Measurements from ENCODE around the gene G3BP2.
"Not testable (repeated sequence)": the region's sequence is repeated elsewhere in the genome, so short reads cannot be mapped to it uniquely, and the experiment has no call there.

G3BP2 gene

GRCh38 chr4:75673027-75673958 is at the start of gene G3BP2:
Gene G3BP2 (minus strand): TSS chr4:75673411. CDS start chr4:75662025, 11,386 bp downstream.
- DNase-seq, result peak; percentile 99

- DNase-seq, result no peak
Measured at GRCh38 chr4:75722417-75722816, 49.2 kb upstream of the G3BP2 start.

GRCh38 chr4:75718529-75718928 is 45.3 kb upstream of the G3BP2 start:
- DNase-seq, result no peak

- no peak for DNase-seq
Measured at GRCh38 chr4:75717408-75717807, 44.2 kb upstream of the G3BP2 start.

- not testable (repeated sequence) for DNase-seq
Measured at GRCh38 chr4:75716054-75716453, 42.8 kb upstream of the G3BP2 start.

- no peak for DNase-seq
Measured at GRCh38 chr4:75715105-75715799, 42.0 kb upstream of the G3BP2 start.

- DNase-seq, result no peak
Measured at GRCh38 chr4:75714704-75715103, 41.5 kb upstream of the G3BP2 start.

GRCh38 chr4:75714011-75714410 is 40.8 kb upstream of the G3BP2 start:
- no peak for DNase-seq

- no peak for DNase-seq
Measured at GRCh38 chr4:75710246-75710645, 37.0 kb upstream of the G3BP2 start.

- peak; percentile 40 for DNase-seq
Measured at GRCh38 chr4:75708218-75708691, 35.0 kb upstream of the G3BP2 start.

GRCh38 chr4:75705198-75705977 is 32.2 kb upstream of the G3BP2 start:
- no peak for DNase-seq

- no peak for DNase-seq
Measured at GRCh38 chr4:75702919-75703411, 29.8 kb upstream of the G3BP2 start.

- DNase-seq, result peak; percentile 29
Measured at GRCh38 chr4:75699299-75699698, 26.1 kb upstream of the G3BP2 start.

GRCh38 chr4:75698963-75699228 is 25.7 kb upstream of the G3BP2 start:
- DNase-seq, result peak; percentile 16

GRCh38 chr4:75698162-75698962 is 25.2 kb upstream of the G3BP2 start:
- peak; percentile 54 for DNase-seq

- DNase-seq, result no peak
Measured at GRCh38 chr4:75696581-75696980, 23.4 kb upstream of the G3BP2 start.

GRCh38 chr4:75696071-75696470 is 22.9 kb upstream of the G3BP2 start:
- no peak for DNase-seq

- not testable (repeated sequence) for DNase-seq
Measured at GRCh38 chr4:75692066-75692465, 18.9 kb upstream of the G3BP2 start.

- not testable (repeated sequence) for DNase-seq
Measured at GRCh38 chr4:75687125-75687524, 13.9 kb upstream of the G3BP2 start.

GRCh38 chr4:75686346-75686745 is 13.1 kb upstream of the G3BP2 start:
- DNase-seq, result peak; percentile 33

- no peak for DNase-seq
Measured at GRCh38 chr4:75685546-75686189, 12.5 kb upstream of the G3BP2 start.

All from activated CD4-positive, alpha-beta T cell treated with anti-CD3 and anti-CD28 coated beads, Interleukin-2, Interleukin-6, amounts not matched to agents 100 ng/mL and 50 ng/mL, durations not matched to agents 16 hours and 8 hours (primary cell).